Eye (tissue), 1 donor: ENCODE data around the gene CASZ1.
A peak's percentile ranks its signal among the peaks of the same experiment; 100 is the strongest.

ENCODE experiments used
- DNase-seq: peaks from one replicate; pipeline ENCODE4 v3.0.0-alpha.2; 2015

Gene CASZ1

GRCh38 chr1:10773851-10774614 is 22.4 kb downstream of the CASZ1 start:
- no peak for DNase-seq

- DNase-seq, result no peak
Observed at GRCh38 chr1:10773376-10773775, 23.1 kb downstream of the CASZ1 start.

- no peak for DNase-seq
Observed at GRCh38 chr1:10772711-10773110, 23.7 kb downstream of the CASZ1 start.

GRCh38 chr1:10771789-10772188 is 24.7 kb downstream of the CASZ1 start:
- no peak for DNase-seq

GRCh38 chr1:10768552-10768951 is 27.9 kb downstream of the CASZ1 start:
- no peak for DNase-seq

GRCh38 chr1:10767282-10767681 is 29.2 kb downstream of the CASZ1 start:
- DNase-seq, result no peak

- no peak for DNase-seq
Observed at GRCh38 chr1:10765734-10766478, 30.5 kb downstream of the CASZ1 start.

- no peak for DNase-seq
Observed at GRCh38 chr1:10765304-10765703, 31.1 kb downstream of the CASZ1 start.

- DNase-seq, result no peak
Observed at GRCh38 chr1:10764296-10764798, 32.1 kb downstream of the CASZ1 start.

GRCh38 chr1:10762875-10763274 is 33.6 kb downstream of the CASZ1 start:
- DNase-seq, result no peak

- DNase-seq, result no peak
Observed at GRCh38 chr1:10762153-10762523, 34.3 kb downstream of the CASZ1 start.

GRCh38 chr1:10761503-10762152 is 34.8 kb downstream of the CASZ1 start:
- DNase-seq, result no peak

- no peak for DNase-seq
Observed at GRCh38 chr1:10760566-10761502, 35.6 kb downstream of the CASZ1 start.

GRCh38 chr1:10759413-10760200 is 36.8 kb downstream of the CASZ1 start:
- no peak for DNase-seq

- DNase-seq, result no peak
Observed at GRCh38 chr1:10756842-10757241, 39.6 kb downstream of the CASZ1 start.

- peak; percentile 77 for DNase-seq
Observed at GRCh38 chr1:10755970-10756521, 40.4 kb downstream of the CASZ1 start.

GRCh38 chr1:10754568-10755329 is 41.7 kb downstream of the CASZ1 start:
- peak; percentile 66 for DNase-seq

- DNase-seq, result peak; percentile 61
Observed at GRCh38 chr1:10753299-10753698, 43.1 kb downstream of the CASZ1 start.

- DNase-seq, result no peak
Observed at GRCh38 chr1:10751561-10752085, 44.8 kb downstream of the CASZ1 start.

- DNase-seq, result no peak
Observed at GRCh38 chr1:10751160-10751559, 45.3 kb downstream of the CASZ1 start.
